HepG2 (cell line): ENCODE data around the gene YKT6. TPM values are rescaled to one million over a fixed set of nuclear protein-coding genes. Genes with fewer than 3 reads are reported as not detected.

ENCODE experiments used
- BATF2 ChIP-seq: sonication (generic); formaldehyde crosslinking; IDR thresholded peaks from 2 replicates; pipeline ENCODE4 v1.8.0; 2022; ENCODE audit warnings: mild to moderate bottlenecking, missing genetic modification reagents, moderate library complexity
- GTF3A ChIP-seq: sonication (generic); formaldehyde crosslinking; conservative IDR thresholded peaks from 2 replicates; pipeline ENCODE4 v1.4.0; 2020; ENCODE audit warnings: mild to moderate bottlenecking, missing genetic modification reagents
- IKZF1 ChIP-seq: fragments of 450-650 bp; IDR thresholded peaks from 2 replicates; pipeline ENCODE4 v1.7.1; 2016
- MEF2D ChIP-seq: sonication (generic); formaldehyde crosslinking; IDR thresholded peaks from 2 replicates; pipeline ENCODE4 v1.5.1; 2020; ENCODE audit warnings: mild to moderate bottlenecking, missing genetic modification reagents
- MYPOP ChIP-seq: sonication (generic); formaldehyde crosslinking; IDR thresholded peaks from 2 replicates; pipeline ENCODE4 v1.8.1; 2023; ENCODE audit warnings: mild to moderate bottlenecking, moderate library complexity, missing genetic modification reagents
- REXO4 ChIP-seq: sonication (generic); formaldehyde crosslinking; IDR thresholded peaks from 2 replicates; pipeline ENCODE4 v1.8.0; 2022; ENCODE audit warnings: missing genetic modification reagents, mild to moderate bottlenecking, borderline replicate concordance
- SMAD3 ChIP-seq: sonication (generic); formaldehyde crosslinking; IDR thresholded peaks from 2 replicates; pipeline ENCODE4 v1.4.0; 2020; ENCODE audit warnings: missing genetic modification reagents
- SMC3 ChIP-seq: IDR thresholded peaks from 2 replicates; pipeline ENCODE4 v1.6.1; 2011; ENCODE audit warnings: low read length, improper control_type of control experiment
- STAG1 ChIP-seq: sonication (generic); formaldehyde crosslinking; IDR thresholded peaks from 2 replicates; pipeline ENCODE4 v1.4.0; 2020; ENCODE audit warnings: missing genetic modification reagents
- ZBTB10 ChIP-seq: sonication (generic); formaldehyde crosslinking; IDR thresholded peaks from 2 replicates; pipeline ENCODE4 v1.4.0; 2020; ENCODE audit warnings: missing genetic modification reagents, borderline replicate concordance
- ZFP90 ChIP-seq: sonication (generic); formaldehyde crosslinking; IDR thresholded peaks from 2 replicates; pipeline ENCODE4 v1.8.0; 2022; ENCODE audit warnings: missing genetic modification reagents, mild to moderate bottlenecking, inconsistent platforms, borderline replicate concordance
- ZKSCAN1 ChIP-seq: fragments of 150-350 bp; IDR thresholded peaks from 2 replicates; pipeline ENCODE4 v1.6.1; 2014; ENCODE audit warnings: low read length
- ZNF136 ChIP-seq: sonication (generic); formaldehyde crosslinking; IDR thresholded peaks from 2 replicates; pipeline ENCODE4 v1.8.1; 2022; ENCODE audit warnings: low read depth, mild to moderate bottlenecking, moderate library complexity, missing genetic modification reagents
- ZNF234 ChIP-seq: sonication (generic); formaldehyde crosslinking; conservative IDR thresholded peaks from 2 replicates; pipeline ENCODE4 v1.5.1; 2020; ENCODE audit warnings: mild to moderate bottlenecking, missing genetic modification reagents
- ZNF34 ChIP-seq: sonication (generic); formaldehyde crosslinking; IDR thresholded peaks from 2 replicates; pipeline ENCODE4 v1.4.0; 2020; ENCODE audit warnings: mild to moderate bottlenecking, missing genetic modification reagents, borderline replicate concordance
- ZNF574 ChIP-seq: sonication (generic); formaldehyde crosslinking; IDR thresholded peaks from 2 replicates; pipeline ENCODE4 v1.4.0; 2020; ENCODE audit warnings: missing genetic modification reagents
- polyA plus RNA-seq, 8 experiments: library from polyadenylated mRNA; depleted of rRNA in 3 of 8; stranded (reverse) in 7 of 8; unstranded in 1 of 8; fragments of >200 nt; fragmentation: Illumina TruSeq in 4 of 8; extraction: Trizol in 4 of 8; gene quantifications; 2 replicates each; pipeline versions ENCODE4 v1.2.1 to v1.2.3, GENCODE V29; 2011 to 2016; ENCODE audit warnings: low read depth in 4 of 8, missing spikeins in 1 of 8, mixed read lengths in 1 of 8; ENCODE audit not compliant: insufficient read depth in 1 of 8
- total RNA-seq, 5 experiments: library from RNA; depleted of rRNA; stranded (reverse); fragments of >200 nt; fragmentation: Illumina TruSeq; extraction: Trizol; gene quantifications; 2 replicates each; pipeline ENCODE4 v1.2.3, GENCODE V29; 2016; ENCODE audit warnings: low read depth in 1 of 5
- TF ChIP-seq, protein P1 (sequence below): sonication (generic); formaldehyde crosslinking; IDR thresholded peaks from 2 replicates; pipeline ENCODE4 v1.5.0; 2020; ENCODE audit warnings: mild to moderate bottlenecking, missing genetic modification reagents, borderline replicate concordance
- TF ChIP-seq, protein P2 (sequence below): IDR thresholded peaks from 2 replicates; pipeline ENCODE4 v1.6.1; 2016; ENCODE audit warnings: low read depth, borderline replicate concordance

Gene YKT6
- total and polyA plus RNA-seq, 2 of the 13 experiments (the other 11 are each of a cell fraction or from before 2014, with no cell fraction given), result 52.2 to 60.3 TPM

DNA sequence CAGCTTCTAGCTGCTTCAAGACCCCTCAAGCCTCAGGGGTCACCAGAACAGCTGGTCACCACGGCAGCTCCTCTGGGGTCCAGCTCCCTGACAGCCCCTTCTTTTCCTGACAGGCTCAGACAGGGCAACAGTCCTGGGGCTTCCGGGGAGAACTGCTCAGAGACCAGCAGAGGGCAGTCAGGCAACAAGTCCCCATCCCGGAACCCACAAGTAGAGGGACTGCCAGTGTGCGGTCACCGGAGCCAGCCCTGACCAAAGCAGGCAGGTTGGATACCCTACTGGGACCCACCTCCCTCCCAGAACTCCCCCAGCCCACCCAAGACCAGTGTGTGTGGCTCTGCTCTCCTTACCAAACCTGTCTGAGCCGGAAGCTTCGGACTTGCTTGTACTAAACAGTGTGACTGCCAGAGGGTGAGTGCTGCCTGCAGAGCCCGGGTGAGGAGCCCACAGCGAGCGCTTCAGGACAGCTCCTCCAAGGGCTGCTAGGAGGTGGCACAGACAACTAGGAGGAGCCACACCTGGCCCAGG is 40.3 kb downstream of the YKT6 start (continued):
- 0 out of 2 replicates have a peak, but pooled peaks have one; percentile 20 for TF ChIP-seq ZNF574 (CRISPR knock-in tag)
- no peak for TF ChIP-seq ZKSCAN1
- TF ChIP-seq, protein P1, sequence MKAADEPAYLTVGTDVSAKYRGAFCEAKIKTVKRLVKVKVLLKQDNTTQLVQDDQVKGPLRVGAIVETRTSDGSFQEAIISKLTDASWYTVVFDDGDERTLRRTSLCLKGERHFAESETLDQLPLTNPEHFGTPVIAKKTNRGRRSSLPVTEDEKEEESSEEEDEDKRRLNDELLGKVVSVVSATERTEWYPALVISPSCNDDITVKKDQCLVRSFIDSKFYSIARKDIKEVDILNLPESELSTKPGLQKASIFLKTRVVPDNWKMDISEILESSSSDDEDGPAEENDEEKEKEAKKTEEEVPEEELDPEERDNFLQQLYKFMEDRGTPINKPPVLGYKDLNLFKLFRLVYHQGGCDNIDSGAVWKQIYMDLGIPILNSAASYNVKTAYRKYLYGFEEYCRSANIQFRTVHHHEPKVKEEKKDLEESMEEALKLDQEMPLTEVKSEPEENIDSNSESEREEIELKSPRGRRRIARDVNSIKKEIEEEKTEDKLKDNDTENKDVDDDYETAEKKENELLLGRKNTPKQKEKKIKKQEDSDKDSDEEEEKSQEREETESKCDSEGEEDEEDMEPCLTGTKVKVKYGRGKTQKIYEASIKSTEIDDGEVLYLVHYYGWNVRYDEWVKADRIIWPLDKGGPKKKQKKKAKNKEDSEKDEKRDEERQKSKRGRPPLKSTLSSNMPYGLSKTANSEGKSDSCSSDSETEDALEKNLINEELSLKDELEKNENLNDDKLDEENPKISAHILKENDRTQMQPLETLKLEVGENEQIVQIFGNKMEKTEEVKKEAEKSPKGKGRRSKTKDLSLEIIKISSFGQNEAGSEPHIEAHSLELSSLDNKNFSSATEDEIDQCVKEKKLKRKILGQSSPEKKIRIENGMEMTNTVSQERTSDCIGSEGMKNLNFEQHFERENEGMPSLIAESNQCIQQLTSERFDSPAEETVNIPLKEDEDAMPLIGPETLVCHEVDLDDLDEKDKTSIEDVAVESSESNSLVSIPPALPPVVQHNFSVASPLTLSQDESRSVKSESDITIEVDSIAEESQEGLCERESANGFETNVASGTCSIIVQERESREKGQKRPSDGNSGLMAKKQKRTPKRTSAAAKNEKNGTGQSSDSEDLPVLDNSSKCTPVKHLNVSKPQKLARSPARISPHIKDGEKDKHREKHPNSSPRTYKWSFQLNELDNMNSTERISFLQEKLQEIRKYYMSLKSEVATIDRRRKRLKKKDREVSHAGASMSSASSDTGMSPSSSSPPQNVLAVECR (CRISPR knock-in tag), result peak; percentile 20; the same call in 1 of the 2 replicates
- TF ChIP-seq ZNF34 (CRISPR knock-in tag), result no peak
- no peak for TF ChIP-seq GTF3A (CRISPR knock-in tag)
- TF ChIP-seq ZNF136 (CRISPR knock-in tag), result 0 out of 2 replicates have a peak, but pooled peaks have one; percentile 59
- TF ChIP-seq, protein P2, sequence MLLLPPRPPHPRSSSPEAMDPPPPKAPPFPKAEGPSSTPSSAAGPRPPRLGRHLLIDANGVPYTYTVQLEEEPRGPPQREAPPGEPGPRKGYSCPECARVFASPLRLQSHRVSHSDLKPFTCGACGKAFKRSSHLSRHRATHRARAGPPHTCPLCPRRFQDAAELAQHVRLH (CRISPR knock-in tag), result peak; percentile 40; the same call in 1 of the 2 replicates
- no peak for TF ChIP-seq ZFP90 (CRISPR knock-in tag)
- peak; percentile 84 for TF ChIP-seq STAG1
- no peak for TF ChIP-seq REXO4 (CRISPR knock-in tag)
- TF ChIP-seq SMC3, result peak; percentile 74
- TF ChIP-seq SMAD3, result 0 out of 2 replicates have a peak, but pooled peaks have one; percentile 46
- no peak for TF ChIP-seq BATF2
- 0 out of 2 replicates have a peak, but pooled peaks have one; percentile 39 for TF ChIP-seq MEF2D (CRISPR knock-in tag)
- TF ChIP-seq IKZF1, result no peak
- TF ChIP-seq ZNF234, result no peak
- TF ChIP-seq ZBTB10 (CRISPR knock-in tag), result no peak
- TF ChIP-seq MYPOP, result no peak
